Bronchial epithelial cell (primary cell): ENCODE data around the gene CDH22. TPM values are rescaled to one million over a fixed set of nuclear protein-coding genes. Genes with fewer than 3 reads are reported as not detected.

Source experiments
- DNase-seq: peaks from one replicate; pipeline ENCODE4 v3.0.0-alpha.2; 2010; ENCODE audit warnings: low read depth
- FAIRE-seq: peaks from 2 replicates; lab custom pipeline; 2011; peaks lifted over from hg19 to GRCh38; lab: Jason Lieb, UNC
- H3K27me3 ChIP-seq: 2 replicates; pipeline ENCODE4 v1.5.1; 2011; ENCODE audit warnings: low read length; ENCODE audit not compliant: control insufficient read depth, insufficient read depth
- H3K36me3 ChIP-seq: 2 replicates; pipeline ENCODE4 v1.5.1; 2011; ENCODE audit warnings: low read length; ENCODE audit not compliant: control insufficient read depth, insufficient read depth
- H3K4me3 ChIP-seq: 2 replicates; pipeline ENCODE4 v1.5.1; 2011; ENCODE audit warnings: mild to moderate bottlenecking, low read depth, low read length, control low read depth
- CTCF ChIP-seq: IDR thresholded peaks from 2 replicates; pipeline ENCODE4 v1.5.1; 2011; ENCODE audit warnings: mild to moderate bottlenecking, moderate library complexity, low read length, control low read depth, inconsistent platforms; ENCODE audit not compliant: insufficient read depth, severe bottlenecking
- total RNA-seq: library from RNA; depleted of rRNA; stranded (reverse); fragments of >200 nt; gene quantifications from 2 replicates; pipeline ENCODE4 v1.2.1, GENCODE V29; 2014

The CDH22 gene
- total RNA-seq, 1 donor from 2014 or later, result not detected

- TF ChIP-seq CTCF, result no peak
- FAIRE-seq, result no peak
- no peak overlapping the region for H3K4me3 ChIP-seq
- H3K36me3 ChIP-seq, result no peaks in the 10 kb centered on the region
- H3K27me3 ChIP-seq, result peaks cover 11% of the 10 kb centered on the region
- no peak for DNase-seq
Observed at GRCh38 chr20:46211331-46211722, 97.0 kb downstream of the CDH22 start.

DNA sequence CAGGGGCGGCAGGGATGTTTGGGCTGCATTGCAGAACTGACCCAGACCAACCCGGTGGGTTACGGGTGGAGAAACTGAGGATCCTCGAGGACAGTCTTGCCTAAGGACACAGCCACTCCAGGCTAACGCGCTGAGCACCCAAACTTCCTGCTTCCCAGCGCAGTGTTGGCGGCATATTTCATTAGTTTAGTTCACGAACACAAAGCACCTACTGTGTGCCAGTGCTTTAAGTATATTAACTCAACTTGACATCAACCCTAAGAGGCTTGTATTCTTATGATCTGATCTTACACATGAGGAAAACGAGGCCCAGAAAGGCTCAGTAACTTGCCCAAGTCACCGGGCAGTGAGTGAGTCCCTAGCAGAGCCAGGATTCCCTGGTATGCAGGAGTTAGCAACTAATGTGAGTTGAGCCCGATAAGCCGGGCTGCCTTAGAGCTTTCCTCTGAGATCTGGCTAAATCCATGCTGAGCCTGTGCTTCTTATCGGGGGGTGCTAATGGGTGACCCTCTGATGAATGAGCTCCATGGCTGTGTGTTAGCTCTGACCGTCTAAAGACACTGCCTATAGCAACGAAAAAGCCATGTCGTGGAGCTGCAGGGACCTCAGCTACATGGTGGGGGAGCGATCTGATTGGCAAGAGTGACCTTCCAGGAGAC, 97.5 kb downstream of the CDH22 start:
- FAIRE-seq (no peak), DNase-seq (no peak)
- Histone ChIP-seq H3K27me3 (peaks cover 11% of the 10 kb centered on the region), H3K36me3 (no peaks in the 10 kb centered on the region), H3K4me3 (no peak overlapping the region)
- no peak for TF ChIP-seq CTCF

GRCh38 chr20:46209930-46210671, 98.2 kb downstream of the CDH22 start:
- no peak for FAIRE-seq
- H3K36me3 ChIP-seq, result no peaks in the 10 kb centered on the region
- H3K27me3 ChIP-seq, result peaks cover 11% of the 10 kb centered on the region
- no peak for DNase-seq
- no peak for TF ChIP-seq CTCF
- H3K4me3 ChIP-seq, result no peak overlapping the region

DNA sequence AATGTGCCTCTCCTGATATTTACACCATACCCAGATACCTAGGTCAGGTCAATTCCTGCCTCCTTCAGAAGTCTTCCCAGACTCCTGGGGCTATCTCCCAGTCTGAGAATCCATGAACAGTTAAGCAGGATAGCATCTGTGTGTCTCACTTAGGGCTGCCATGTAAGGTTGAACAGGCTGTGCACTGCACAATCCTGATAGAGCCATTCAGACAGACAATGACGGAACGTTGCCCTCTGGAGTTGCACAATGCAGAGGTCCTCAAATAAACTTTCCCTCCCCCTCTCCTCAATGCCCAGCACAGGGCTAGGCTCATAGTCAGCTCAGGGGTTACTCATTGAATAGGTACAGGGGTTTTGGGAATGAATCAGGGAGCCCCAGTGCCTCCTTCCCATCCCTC, 100.5 kb downstream of the CDH22 start:
- no peak for FAIRE-seq
- no peak for DNase-seq
- TF ChIP-seq CTCF, result no peak
- Histone ChIP-seq H3K36me3 (no peaks in the 10 kb centered on the region), H3K27me3 (peaks cover 16% of the 10 kb centered on the region), H3K4me3 (no peak overlapping the region)

- H3K27me3 ChIP-seq, result peaks cover 15% of the 10 kb centered on the region
- DNase-seq, result no peak
- no peak overlapping the region for H3K4me3 ChIP-seq
- no peaks in the 10 kb centered on the region for H3K36me3 ChIP-seq
- no peak for TF ChIP-seq CTCF
- no peak for FAIRE-seq
Observed at GRCh38 chr20:46206992-46207549, 101.2 kb downstream of the CDH22 start.
